AG10803 (cell line): Measurements from ENCODE around the gene BCCIP.

ENCODE experiments used
- DNase-seq: peaks from one replicate; pipeline ENCODE4 v3.0.0; 2010; ENCODE audit warnings: low read depth
- H3K4me3 ChIP-seq: 2 replicates; pipeline ENCODE4 v1.5.1; 2011; ENCODE audit warnings: mild to moderate bottlenecking, low read length, control low read depth
- TF ChIP-seq, protein P1 (sequence below): conservative IDR thresholded peaks from 2 replicates; pipeline ENCODE4 v1.5.1; 2011; ENCODE audit warnings: mild to moderate bottlenecking, low read length, control low read depth, inconsistent platforms

BCCIP gene

GRCh38 chr10:125857185-125857760 is 33.9 kb downstream of the BCCIP start:
- no peak for DNase-seq
- no peak overlapping the region for H3K4me3 ChIP-seq
- TF ChIP-seq, protein P1, sequence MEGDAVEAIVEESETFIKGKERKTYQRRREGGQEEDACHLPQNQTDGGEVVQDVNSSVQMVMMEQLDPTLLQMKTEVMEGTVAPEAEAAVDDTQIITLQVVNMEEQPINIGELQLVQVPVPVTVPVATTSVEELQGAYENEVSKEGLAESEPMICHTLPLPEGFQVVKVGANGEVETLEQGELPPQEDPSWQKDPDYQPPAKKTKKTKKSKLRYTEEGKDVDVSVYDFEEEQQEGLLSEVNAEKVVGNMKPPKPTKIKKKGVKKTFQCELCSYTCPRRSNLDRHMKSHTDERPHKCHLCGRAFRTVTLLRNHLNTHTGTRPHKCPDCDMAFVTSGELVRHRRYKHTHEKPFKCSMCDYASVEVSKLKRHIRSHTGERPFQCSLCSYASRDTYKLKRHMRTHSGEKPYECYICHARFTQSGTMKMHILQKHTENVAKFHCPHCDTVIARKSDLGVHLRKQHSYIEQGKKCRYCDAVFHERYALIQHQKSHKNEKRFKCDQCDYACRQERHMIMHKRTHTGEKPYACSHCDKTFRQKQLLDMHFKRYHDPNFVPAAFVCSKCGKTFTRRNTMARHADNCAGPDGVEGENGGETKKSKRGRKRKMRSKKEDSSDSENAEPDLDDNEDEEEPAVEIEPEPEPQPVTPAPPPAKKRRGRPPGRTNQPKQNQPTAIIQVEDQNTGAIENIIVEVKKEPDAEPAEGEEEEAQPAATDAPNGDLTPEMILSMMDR, result no peak

DNA sequence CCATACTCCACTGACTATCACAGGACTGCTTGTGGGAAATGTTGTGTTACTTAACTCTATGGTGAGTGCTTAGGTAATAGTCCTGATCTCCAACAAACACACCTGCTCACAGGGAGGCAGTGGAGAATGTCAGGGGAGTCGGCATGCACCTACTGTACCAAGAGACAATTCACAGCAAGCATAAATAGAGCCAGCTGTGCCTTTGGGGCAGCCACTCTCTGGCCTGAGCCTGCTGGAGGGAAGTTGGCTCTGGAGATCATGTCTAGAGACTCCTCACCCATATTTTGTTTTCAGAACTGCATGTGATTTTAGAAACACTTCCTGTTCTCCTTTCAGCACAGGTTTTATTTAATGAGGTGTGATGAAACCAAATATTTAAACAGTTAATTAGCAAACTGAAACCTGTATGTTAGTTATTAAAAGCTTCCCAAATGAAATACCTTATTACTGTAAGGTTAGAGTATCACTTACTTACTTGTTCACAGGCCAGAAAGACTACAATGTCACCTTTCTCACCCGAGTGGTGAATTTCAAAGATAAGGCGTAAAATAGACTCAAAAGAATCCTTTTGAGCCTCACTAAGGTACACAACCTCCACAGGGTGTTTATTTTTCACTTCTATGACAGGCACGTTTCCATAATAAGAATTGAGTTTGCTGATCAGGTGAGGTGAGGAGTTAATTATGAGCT is 35.9 kb downstream of the BCCIP start:
- TF ChIP-seq, protein P1, result no peak
- no peak overlapping the region for H3K4me3 ChIP-seq
- no peak for DNase-seq

DNA sequence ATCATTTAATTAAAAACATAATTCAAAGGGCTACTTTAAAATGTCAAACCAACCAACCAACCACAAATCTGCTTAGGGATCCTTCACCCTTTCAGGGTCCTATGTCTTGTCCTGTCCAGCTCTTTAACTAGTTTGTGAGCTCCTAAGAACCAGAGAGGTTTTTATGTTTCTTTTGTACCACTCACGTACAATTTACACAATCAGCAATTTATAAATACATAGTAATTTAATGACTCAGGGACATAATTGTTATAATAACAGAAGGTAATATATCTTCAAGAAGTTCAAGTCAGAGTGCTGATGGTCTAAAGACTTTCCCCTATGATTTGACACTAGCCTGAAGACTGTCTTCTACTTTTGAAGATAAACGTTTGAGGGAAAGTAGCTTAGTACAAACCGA is 41.8 kb downstream of the BCCIP start:
- TF ChIP-seq, protein P1, result no peak
- H3K4me3 ChIP-seq, result no peak overlapping the region
- DNase-seq, result no peak

DNA sequence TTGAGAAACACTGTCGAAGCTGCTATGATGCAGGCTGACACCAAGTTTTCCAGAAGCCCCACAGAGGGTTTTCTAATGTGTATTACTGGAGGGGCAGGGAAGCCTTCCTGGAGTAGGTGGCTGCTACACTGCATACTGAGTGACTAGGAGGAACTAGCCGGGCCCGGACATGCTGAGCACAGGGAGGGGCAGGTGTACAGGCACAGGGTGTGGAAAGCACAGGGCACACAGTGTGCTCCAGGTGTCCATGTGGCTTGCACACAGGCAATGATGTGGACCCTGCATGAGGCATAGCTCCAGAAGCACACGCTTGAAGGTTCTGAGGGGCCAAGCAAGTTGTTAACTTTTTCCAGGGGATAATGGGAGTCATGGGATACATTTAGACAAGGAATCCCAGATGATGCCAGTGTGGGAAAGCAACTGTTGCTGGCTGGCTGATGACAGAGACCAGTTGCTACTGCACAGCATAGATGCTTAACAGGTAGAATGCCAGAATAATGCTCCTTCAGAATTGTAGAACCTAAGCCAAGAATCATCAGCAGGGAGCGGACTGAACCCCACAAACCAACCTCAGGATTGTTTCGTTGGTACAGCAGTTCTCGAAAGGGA is 43.2 kb downstream of the BCCIP start:
- no peak for DNase-seq
- TF ChIP-seq, protein P1, result no peak
- H3K4me3 ChIP-seq, result no peak overlapping the region

DNA sequence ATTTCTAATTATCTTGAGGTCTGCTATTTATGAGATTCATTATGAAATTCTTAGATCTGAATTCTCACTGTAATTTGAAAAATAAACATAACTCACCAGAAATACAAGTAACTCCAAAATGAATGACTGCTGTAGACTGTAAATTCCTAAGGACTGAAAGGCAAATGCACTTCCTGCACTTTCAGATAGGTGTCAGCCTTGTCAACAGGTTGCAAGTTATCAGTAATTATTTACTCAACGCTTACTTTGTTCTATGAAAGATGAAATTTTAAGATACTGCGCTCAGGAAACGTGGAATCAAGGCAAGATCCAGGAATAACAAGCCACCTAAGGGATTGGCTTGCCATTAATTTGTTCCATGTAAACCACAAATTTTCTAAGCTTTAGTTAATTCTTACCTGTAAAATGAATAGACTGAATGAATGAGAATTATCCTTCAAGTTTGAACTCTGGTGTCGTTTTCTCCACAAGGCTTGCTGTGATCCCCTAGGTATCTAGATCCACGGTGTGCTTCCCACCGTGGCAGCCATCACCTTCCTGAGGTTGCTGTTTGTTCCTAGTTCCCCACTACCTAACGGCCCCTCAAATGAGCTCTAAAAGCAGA is 45.1 kb downstream of the BCCIP start:
- H3K4me3 ChIP-seq, result no peak overlapping the region
- TF ChIP-seq, protein P1, result peak; percentile 85
- peak; percentile 55 for DNase-seq

- no peak overlapping the region for H3K4me3 ChIP-seq
- TF ChIP-seq, protein P1, result no peak
- DNase-seq, result no peak
Measured at GRCh38 chr10:125871338-125871737, 48.0 kb downstream of the BCCIP start.
